Transverse colon (tissue), 4 donors: ENCODE results near the gene ZBTB12. TPM values are rescaled to one million over a fixed set of nuclear protein-coding genes. Genes with fewer than 3 reads are reported as not detected.

Source experiments
- DNase-seq: peaks from one replicate; pipeline ENCODE4 v3.0.0-alpha.2; 2019
- H3K27ac ChIP-seq, 4 donors: fragments of 200-600 bp; sonication (generic); 2 replicates each; pipeline ENCODE4 v1.5.1; 2016 to 2018; ENCODE audit warnings: inconsistent platforms in 4 of 4
- H3K27me3 ChIP-seq: fragments of 200-600 bp; sonication (generic); 2 replicates; pipeline ENCODE4 v1.5.1; 2017; ENCODE audit warnings: inconsistent platforms
- H3K36me3 ChIP-seq, 4 donors: fragments of 200-600 bp; sonication (generic); 2 replicates each; pipeline ENCODE4 v1.5.1; 2017 to 2019; ENCODE audit warnings: inconsistent platforms in 4 of 4
- H3K4me1 ChIP-seq, 4 donors: fragments of 200-600 bp; sonication (generic); 2 replicates each; pipeline ENCODE4 v1.5.1; 2017 to 2020; ENCODE audit warnings: inconsistent platforms in 4 of 4
- H3K4me3 ChIP-seq, 4 donors: fragments of 200-600 bp; sonication (generic); 1 replicate in 1 of 4; 2 replicates in 3 of 4; pipeline versions ENCODE4 v1.5.1 to v1.6.1; 2017 to 2019; ENCODE audit warnings: inconsistent platforms in 4 of 4
- H3K9me3 ChIP-seq, 2 donors: fragments of 200-600 bp; sonication (generic); 2 replicates each; pipeline ENCODE4 v1.5.1; 2017 to 2019; ENCODE audit warnings: inconsistent platforms in 2 of 2
- EP300 ChIP-seq: sonication (generic); formaldehyde crosslinking; IDR thresholded peaks from one replicate; pipeline ENCODE4 v1.6.1; 2017; ENCODE audit warnings: antibody characterized with exemption, low read depth
- POLR2A ChIP-seq: fragments of 450-650 bp; IDR thresholded peaks from one replicate; pipeline ENCODE4 v1.6.1; 2016; ENCODE audit warnings: antibody characterized with exemption, mild to moderate bottlenecking, moderate library complexity
- POLR2AphosphoS5 ChIP-seq, 3 donors: sonication (generic); formaldehyde crosslinking; IDR thresholded peaks; one replicate each; pipeline ENCODE4 v1.6.1; 2016; ENCODE audit warnings: antibody characterized with exemption in 3 of 3
- WGBS, 2 donors: methylation state at CpG; one replicate each; pipeline ENCODE4 v1.1.5; 2018; ENCODE audit warnings: low coverage in 1 of 2; 5-methylcytosine and 5-hydroxymethylcytosine counted together
- in situ Hi-C, 4 donors: fragments of 200-750 bp; cut with MboI; loops; one replicate each; pipeline versions ENCODE4 v1.15.0 to v1.15.1; 2017; ENCODE audit warnings: low sequenced_read_pairs in 3 of 4, low pct_ligation_motif_present in 1 of 4, low pct_unique_long_range_greater_than_20kb in 1 of 4
- intact Hi-C: fragments of 100-400 bp; cut with DNase I; formaldehyde crosslinking; loops from one replicate; pipeline ENCODE4 v1.15.1; 2023; ENCODE audit warnings: low total_unique reads
- total RNA-seq, 4 donors: library from RNA; depleted of rRNA; stranded (reverse); fragments of >200 nt; gene quantifications; one replicate each; pipeline ENCODE4 v1.1.0, GENCODE V29; 2016
- TF ChIP-seq, protein P1 (sequence below), 5 experiments: fragments of 200-600 bp in 3 of 5; fragments of 450-650 bp in 2 of 5; sonication (generic) in 3 of 5; IDR thresholded peaks; 1 replicate in 2 of 5; 2 replicates in 3 of 5; pipeline ENCODE4 v1.5.1; 2016 to 2017; ENCODE audit warnings: antibody characterized with exemption in 5 of 5, inconsistent platforms in 3 of 5, mild to moderate bottlenecking in 2 of 5, moderate library complexity in 1 of 5

The ZBTB12 gene
- total RNA-seq, 4 donors from 2014 or later, result 0.14 to 1.3 (median 0.77) TPM

- 56 to 80% methylated on average over 1 to 17 of the region's 17 CpGs for WGBS, 2 donors
Observed at GRCh38 chr6:31861919-31862343, 40.0 kb downstream of the ZBTB12 start.

DNA sequence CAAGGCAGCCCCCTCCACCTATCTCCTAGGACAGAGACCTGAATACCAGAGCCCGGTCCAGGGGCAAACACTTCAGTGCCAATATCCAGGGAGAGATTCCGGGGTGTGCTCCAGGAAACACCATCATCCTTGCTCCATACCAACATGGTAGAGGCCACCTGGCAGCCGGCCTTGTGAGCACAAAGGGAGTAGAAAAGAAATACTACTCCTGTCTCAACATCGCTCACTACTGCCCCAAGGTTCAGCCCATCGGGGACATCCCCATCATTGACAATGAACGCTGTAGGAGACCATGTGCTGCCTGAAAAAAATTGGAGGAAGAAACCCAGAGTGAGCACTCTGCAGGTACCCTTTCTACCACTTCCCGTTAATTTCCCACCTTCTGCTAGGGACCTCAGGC lies 40.7 kb downstream of the ZBTB12 start:
- no peak for TF ChIP-seq POLR2A
- no peak for TF ChIP-seq EP300
- TF ChIP-seq POLR2AphosphoS5 (IDR thresholded peaks at IDR 0.05), result no peak
- TF ChIP-seq, protein P1, sequence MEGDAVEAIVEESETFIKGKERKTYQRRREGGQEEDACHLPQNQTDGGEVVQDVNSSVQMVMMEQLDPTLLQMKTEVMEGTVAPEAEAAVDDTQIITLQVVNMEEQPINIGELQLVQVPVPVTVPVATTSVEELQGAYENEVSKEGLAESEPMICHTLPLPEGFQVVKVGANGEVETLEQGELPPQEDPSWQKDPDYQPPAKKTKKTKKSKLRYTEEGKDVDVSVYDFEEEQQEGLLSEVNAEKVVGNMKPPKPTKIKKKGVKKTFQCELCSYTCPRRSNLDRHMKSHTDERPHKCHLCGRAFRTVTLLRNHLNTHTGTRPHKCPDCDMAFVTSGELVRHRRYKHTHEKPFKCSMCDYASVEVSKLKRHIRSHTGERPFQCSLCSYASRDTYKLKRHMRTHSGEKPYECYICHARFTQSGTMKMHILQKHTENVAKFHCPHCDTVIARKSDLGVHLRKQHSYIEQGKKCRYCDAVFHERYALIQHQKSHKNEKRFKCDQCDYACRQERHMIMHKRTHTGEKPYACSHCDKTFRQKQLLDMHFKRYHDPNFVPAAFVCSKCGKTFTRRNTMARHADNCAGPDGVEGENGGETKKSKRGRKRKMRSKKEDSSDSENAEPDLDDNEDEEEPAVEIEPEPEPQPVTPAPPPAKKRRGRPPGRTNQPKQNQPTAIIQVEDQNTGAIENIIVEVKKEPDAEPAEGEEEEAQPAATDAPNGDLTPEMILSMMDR (IDR thresholded peaks at IDR 0.05), result no peak
- H3K4me3 ChIP-seq, result no peak overlapping the region
- no peak overlapping the region for H3K27ac ChIP-seq
- intact Hi-C loops, result loop anchor here (5.0 kb wide), 1 partner anchor 1184 kb away; no protein-coding TSS in a partner anchor
- 80 to 92% methylated on average over 2 to 7 of the region's 7 CpGs for WGBS, 2 donors
- DNase-seq, result no peak
- H3K36me3 ChIP-seq, result peaks cover 0 to 15% (median 7%) of the 10 kb centered on the region in 4 donors
- no peaks in the 10 kb centered on the region for H3K27me3 ChIP-seq
- peaks cover 7 to 22% (median 10%) of the 10 kb centered on the region in 4 donors for H3K4me1 ChIP-seq
- in situ Hi-C loops, result no loop called here
- H3K9me3 ChIP-seq, result no peaks in the 10 kb centered on the region

More at GRCh38 chr6:31861919-31862343, 40.0 kb downstream of the ZBTB12 start:
- in situ Hi-C loops (no loop called here), intact Hi-C loops (loop anchor here (5.0 kb wide), 1 partner anchor 1185 kb away; no protein-coding TSS in a partner anchor)
- DNase-seq, result no peak
- Histone ChIP-seq H3K4me3 (peak overlapping the region; percentile 56 to 88 (median 66)), H3K9me3 (no peaks in the 10 kb centered on the region), H3K27ac (peak overlapping the region; percentile 84 to 94 (median 88)), H3K36me3 (peaks cover 0 to 19% (median 7%) of the 10 kb centered on the region in 4 donors), H3K4me1 (peaks cover 7 to 22% (median 10%) of the 10 kb centered on the region in 4 donors), H3K27me3 (no peaks in the 10 kb centered on the region)
- no peak for TF ChIP-seq POLR2AphosphoS5 (IDR thresholded peaks at IDR 0.05)
- TF ChIP-seq, protein P1 (IDR thresholded peaks at IDR 0.05), result no peak
- no peak for TF ChIP-seq EP300
- no peak for TF ChIP-seq POLR2A

GRCh38 chr6:31860349-31860748 lies 41.5 kb downstream of the ZBTB12 start:
- TF ChIP-seq POLR2AphosphoS5 (IDR thresholded peaks at IDR 0.05) (no peak), EP300 (no peak)
- Histone ChIP-seq H3K4me3 (no peak overlapping the region), H3K27ac (no peak overlapping the region), H3K27me3 (no peaks in the 10 kb centered on the region), H3K4me1 (peaks cover 7 to 22% (median 10%) of the 10 kb centered on the region in 4 donors), H3K9me3 (no peaks in the 10 kb centered on the region), H3K36me3 (peaks cover 0 to 15% (median 7%) of the 10 kb centered on the region in 4 donors)
- intact Hi-C loops (loop anchor here (5.0 kb wide), 1 partner anchor 1183 kb away; no protein-coding TSS in a partner anchor), in situ Hi-C loops (no loop called here)
- WGBS, 2 donors, result 90% methylated on average over 13 of the region's 13 CpGs; no CpG with 5 or more reads in 1 of the 2 donors
- no peak for DNase-seq

- WGBS, 2 donors, result 92% methylated on average over 11 of the region's 11 CpGs; no CpG with 5 or more reads in 1 of the 2 donors
- H3K4me1 ChIP-seq, result peaks cover 7 to 22% (median 10%) of the 10 kb centered on the region in 4 donors
- DNase-seq, result no peak
- H3K27ac ChIP-seq, result no peak overlapping the region
- H3K27me3 ChIP-seq, result no peaks in the 10 kb centered on the region
- no peak overlapping the region for H3K4me3 ChIP-seq
- in situ Hi-C loops (no loop called here), intact Hi-C loops (loop anchor here (5.0 kb wide), 1 partner anchor 1183 kb away; no protein-coding TSS in a partner anchor)
- H3K9me3 ChIP-seq, result no peaks in the 10 kb centered on the region
- no peak for TF ChIP-seq EP300
- TF ChIP-seq, protein P1 (IDR thresholded peaks at IDR 0.05), result no peak
- TF ChIP-seq POLR2A, result no peak
- H3K36me3 ChIP-seq, result peaks cover 0 to 15% (median 7%) of the 10 kb centered on the region in 4 donors
Observed at GRCh38 chr6:31859923-31860322, 42.0 kb downstream of the ZBTB12 start.
